ENCODE results near the gene UBL7.

UBL7 gene

GRCh38 chr15:74400915-74401757 lies 59.8 kb downstream of the UBL7 start:
- Histone ChIP-seq H3K27me3 (replicated peaks; ENCODE audit: insufficient read depth, low read length) (no peaks in the 10 kb centered on the region), H4K20me1 (ENCODE audit: insufficient read depth, low read length) (no peaks in the 10 kb centered on the region), H3K36me3 (replicated peaks; ENCODE audit: insufficient read depth, low read length) (no peaks in the 10 kb centered on the region), H3K4me3 (ENCODE audit: low read length) (no peak overlapping the region), H3K9me3 (replicated peaks; ENCODE audit: insufficient read depth, low read length) (no peaks in the 10 kb centered on the region), H3F3A (ENCODE audit: insufficient read depth, low read length) (peaks cover 34% of the 10 kb centered on the region), H3K9ac (ENCODE audit: low read length) (peak overlapping the region; percentile 57), H3K9me2 (replicated peaks; ENCODE audit: insufficient read depth, low read length) (no peaks in the 10 kb centered on the region), H3K4me2 (ENCODE audit: low read depth, low read length) (peak overlapping the region; percentile 49), H3K79me2 (ENCODE audit: low read length) (no peaks in the 10 kb centered on the region), H3K27ac (ENCODE audit: low read length) (peak overlapping the region; percentile 95), H3K4me1 (ENCODE audit: low read length) (peaks cover 59% of the 10 kb centered on the region), H2AFZ (ENCODE audit: low read length) (peak overlapping the region; percentile 53)
- peak; percentile 87 for DNase-seq
- TF ChIP-seq EZH2phosphoT487 (IDR thresholded peaks at IDR 0.05; ENCODE audit: low read length), result no peak
- TF ChIP-seq, protein P1, sequence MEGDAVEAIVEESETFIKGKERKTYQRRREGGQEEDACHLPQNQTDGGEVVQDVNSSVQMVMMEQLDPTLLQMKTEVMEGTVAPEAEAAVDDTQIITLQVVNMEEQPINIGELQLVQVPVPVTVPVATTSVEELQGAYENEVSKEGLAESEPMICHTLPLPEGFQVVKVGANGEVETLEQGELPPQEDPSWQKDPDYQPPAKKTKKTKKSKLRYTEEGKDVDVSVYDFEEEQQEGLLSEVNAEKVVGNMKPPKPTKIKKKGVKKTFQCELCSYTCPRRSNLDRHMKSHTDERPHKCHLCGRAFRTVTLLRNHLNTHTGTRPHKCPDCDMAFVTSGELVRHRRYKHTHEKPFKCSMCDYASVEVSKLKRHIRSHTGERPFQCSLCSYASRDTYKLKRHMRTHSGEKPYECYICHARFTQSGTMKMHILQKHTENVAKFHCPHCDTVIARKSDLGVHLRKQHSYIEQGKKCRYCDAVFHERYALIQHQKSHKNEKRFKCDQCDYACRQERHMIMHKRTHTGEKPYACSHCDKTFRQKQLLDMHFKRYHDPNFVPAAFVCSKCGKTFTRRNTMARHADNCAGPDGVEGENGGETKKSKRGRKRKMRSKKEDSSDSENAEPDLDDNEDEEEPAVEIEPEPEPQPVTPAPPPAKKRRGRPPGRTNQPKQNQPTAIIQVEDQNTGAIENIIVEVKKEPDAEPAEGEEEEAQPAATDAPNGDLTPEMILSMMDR (IDR thresholded peaks at IDR 0.05; ENCODE audit: low read length), result no peak
- no peak for TF ChIP-seq EZH2 (optimal IDR thresholded peaks at IDR 0.05; ENCODE audit: low read depth, low read length)

GRCh38 chr15:74400313-74400860 lies 60.6 kb downstream of the UBL7 start:
- Histone ChIP-seq H3K9me2 (replicated peaks; ENCODE audit: insufficient read depth, low read length) (no peaks in the 10 kb centered on the region), H3K36me3 (replicated peaks; ENCODE audit: insufficient read depth, low read length) (no peaks in the 10 kb centered on the region), H3K4me2 (ENCODE audit: low read depth, low read length) (peak overlapping the region; percentile 28; the same call in 1 of the 2 replicates), H3K4me3 (ENCODE audit: low read length) (no peak overlapping the region), H2AFZ (ENCODE audit: low read length) (0 out of 2 replicates have a peak overlapping the region, but pooled peaks have one; percentile 33), H3K4me1 (ENCODE audit: low read length) (peaks cover 59% of the 10 kb centered on the region), H3K9ac (ENCODE audit: low read length) (no peak overlapping the region), H3K9me3 (replicated peaks; ENCODE audit: insufficient read depth, low read length) (no peaks in the 10 kb centered on the region), H3K27me3 (replicated peaks; ENCODE audit: insufficient read depth, low read length) (no peaks in the 10 kb centered on the region), H4K20me1 (ENCODE audit: insufficient read depth, low read length) (no peaks in the 10 kb centered on the region), H3F3A (ENCODE audit: insufficient read depth, low read length) (peaks cover 34% of the 10 kb centered on the region), H3K27ac (ENCODE audit: low read length) (peak overlapping the region; percentile 95; the same call in 1 of the 2 replicates), H3K79me2 (ENCODE audit: low read length) (no peaks in the 10 kb centered on the region)
- DNase-seq, result no peak
- TF ChIP-seq, protein P1 (IDR thresholded peaks at IDR 0.05; ENCODE audit: low read length), result no peak
- TF ChIP-seq EZH2phosphoT487 (IDR thresholded peaks at IDR 0.05; ENCODE audit: low read length), result no peak
- TF ChIP-seq EZH2 (optimal IDR thresholded peaks at IDR 0.05; ENCODE audit: low read depth, low read length), result no peak

DNA sequence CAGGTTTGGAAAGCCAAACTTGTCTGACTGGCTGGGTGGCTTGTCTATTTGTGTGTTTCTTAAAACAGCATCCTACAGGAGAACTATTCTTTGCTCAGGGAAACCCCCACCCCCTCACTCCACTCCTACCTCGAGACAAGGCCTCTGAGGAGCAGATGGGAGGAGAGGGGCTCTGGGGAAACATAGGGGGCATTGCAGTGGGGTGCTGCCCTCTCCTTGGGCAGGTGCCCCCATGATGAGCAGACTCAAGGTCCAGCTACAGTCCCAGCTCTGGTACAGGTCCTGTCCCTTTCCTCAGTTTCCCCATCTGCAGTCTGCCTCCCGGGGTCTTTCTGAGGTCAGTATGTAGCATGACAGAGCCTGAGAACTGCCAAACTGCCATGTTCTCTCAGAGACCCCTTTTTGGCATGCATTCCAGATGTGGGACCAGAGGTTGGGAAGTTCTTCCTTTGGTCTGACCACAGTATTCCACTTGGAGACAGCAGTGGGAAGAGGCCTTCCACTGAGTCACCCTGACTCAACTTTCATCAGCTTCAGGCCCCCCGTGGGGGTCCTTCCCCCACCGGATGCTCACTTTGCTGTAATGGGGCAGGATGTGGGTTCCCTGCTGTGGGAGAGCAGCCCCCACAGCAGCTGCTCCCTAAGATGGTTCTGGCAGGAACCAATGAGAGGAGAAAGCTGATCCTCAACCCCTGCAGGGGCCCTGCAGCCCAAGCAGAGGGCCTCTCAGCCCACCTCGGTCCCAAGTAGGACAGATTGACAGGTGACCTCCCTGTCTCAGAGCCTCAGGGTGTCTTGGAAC lies 61.2 kb downstream of the UBL7 start:
- Histone ChIP-seq H3K36me3 (replicated peaks; ENCODE audit: insufficient read depth, low read length) (no peaks in the 10 kb centered on the region), H2AFZ (ENCODE audit: low read length) (0 out of 2 replicates have a peak overlapping the region, but pooled peaks have one; percentile 33), H3K79me2 (ENCODE audit: low read length) (no peaks in the 10 kb centered on the region), H3K9me2 (replicated peaks; ENCODE audit: insufficient read depth, low read length) (no peaks in the 10 kb centered on the region), H3K9ac (ENCODE audit: low read length) (no peak overlapping the region), H3F3A (ENCODE audit: insufficient read depth, low read length) (peaks cover 34% of the 10 kb centered on the region), H3K4me2 (ENCODE audit: low read depth, low read length) (peak overlapping the region; percentile 28; the same call in 1 of the 2 replicates), H4K20me1 (ENCODE audit: insufficient read depth, low read length) (no peaks in the 10 kb centered on the region), H3K9me3 (replicated peaks; ENCODE audit: insufficient read depth, low read length) (no peaks in the 10 kb centered on the region), H3K27me3 (replicated peaks; ENCODE audit: insufficient read depth, low read length) (no peaks in the 10 kb centered on the region), H3K4me1 (ENCODE audit: low read length) (peaks cover 59% of the 10 kb centered on the region), H3K4me3 (ENCODE audit: low read length) (no peak overlapping the region), H3K27ac (ENCODE audit: low read length) (peak overlapping the region; percentile 95; the same call in 1 of the 2 replicates)
- no peak for DNase-seq
- TF ChIP-seq, protein P1 (IDR thresholded peaks at IDR 0.05; ENCODE audit: low read length), result no peak
- TF ChIP-seq EZH2 (optimal IDR thresholded peaks at IDR 0.05; ENCODE audit: low read depth, low read length) (no peak), EZH2phosphoT487 (IDR thresholded peaks at IDR 0.05; ENCODE audit: low read length) (no peak)

Measured in MM.1S (cell line).